ENCODE results near the gene MARVELD3. TPM values are rescaled to one million over a fixed set of nuclear protein-coding genes. Genes with fewer than 3 reads are reported as not detected.

Gene MARVELD3
- total and polyA plus RNA-seq, 2 of the 8 experiments (the other 6 are each of a cell fraction or from before 2014, with no cell fraction given), result 18.0 to 34.8 TPM

GRCh38 chr16:71627731-71628181, 1.8 kb downstream of the MARVELD3 start:
- no peaks in the 10 kb centered on the region for H3K9me3 ChIP-seq (ENCODE audit: insufficient read depth in 2 of 2, low read depth in 1 of 2, low read length in 1 of 2)
- H3K9ac ChIP-seq (replicated peaks in 1 of 4; ENCODE audit: extremely low read depth in 1 of 4, low read depth in 3 of 4, low read length in 3 of 4), result no peak overlapping the region
- H3K23ac ChIP-seq (ENCODE audit: insufficient read length), result no peak overlapping the region
- ChIA-PET CTCF (ENCODE audit: partially characterized antibody) (interaction anchor here (0.6 to 3.2 kb wide), 11 partner anchors 10 to 336 kb away, joined by 3 to 26 read pairs (median 4); no protein-coding TSS in a partner anchor), POLR2A (ENCODE audit: partially characterized antibody) (interaction anchor here (0.5 to 2.1 kb wide), 11 partner anchors 9 to 356 kb away, joined by 3 to 15 read pairs (median 3); partner anchors contain the start of gene AP1G1)
- H3K79me1 ChIP-seq (ENCODE audit: low read depth, low read length), result no peaks in the 10 kb centered on the region; the same call in none of the 2 replicates
- H3K56ac ChIP-seq (replicated peaks; ENCODE audit: insufficient read length, low read depth, low read length), result no peak overlapping the region
- FAIRE-seq (no peak), DNase-seq (ENCODE audit: low read depth in 1 of 2, low spot score in 2 of 2) (no peak)
- no peak overlapping the region for H2BK15ac ChIP-seq (ENCODE audit: low read length)
- peak overlapping the region in 2 of 4 experiments; percentile 86 to 99; a peak in 3 of 8 replicates for H3K4me3 ChIP-seq (ENCODE audit: extremely low read depth in 1 of 4, insufficient read depth in 2 of 4, low read depth in 3 of 4, low read length in 4 of 4)
- no peak overlapping the region for H2BK20ac ChIP-seq (ENCODE audit: low read length)
- no peak overlapping the region for H2BK12ac ChIP-seq (ENCODE audit: low read depth, low read length)
- no peak overlapping the region for H4K8ac ChIP-seq (ENCODE audit: extremely low read depth, insufficient read depth, low read length)
- peaks cover 8% of the 10 kb centered on the region for H3K23me2 ChIP-seq (ENCODE audit: low read depth, low read length)
- H3K27ac ChIP-seq (ENCODE audit: low read depth, low read length), result no peak overlapping the region
- H4K20me1 ChIP-seq (replicated peaks in 1 of 2; ENCODE audit: control insufficient read depth in 1 of 2, insufficient read depth in 2 of 2, low read length in 2 of 2), result no peaks in the 10 kb centered on the region
- H2AK5ac ChIP-seq (ENCODE audit: low read depth, low read length), result no peak overlapping the region
- peaks cover 0 to 12% (median 6%) of the 10 kb centered on the region in 4 experiments; a peak in 6 of 7 replicates for H3K4me1 ChIP-seq (replicated peaks in 1 of 4; ENCODE audit: control insufficient read depth in 3 of 4, insufficient read depth in 4 of 4, low read length in 3 of 4)
- H3K4ac ChIP-seq (replicated peaks; ENCODE audit: insufficient read length, low read depth, low read length), result no peak overlapping the region
- no peak overlapping the region for H3K18ac ChIP-seq (ENCODE audit: extremely low read depth, low read length)
- H3K4me2 ChIP-seq (ENCODE audit: insufficient read depth in 1 of 2, low read depth in 2 of 2, low read length in 2 of 2), result peak overlapping the region; percentile 67 to 75
- H3K36me3 ChIP-seq (ENCODE audit: control insufficient read depth in 2 of 4, insufficient read depth in 4 of 4, low read length in 3 of 4), result peaks cover 2 to 26% (median 12%) of the 10 kb centered on the region in 4 experiments; a peak in 7 of 8 replicates
- WGBS, 2 experiments (ENCODE audit: extremely low coverage in 1 of 2, insufficient coverage in 1 of 2, insufficient read length in 1 of 2, insufficient replicate concordance in 2 of 2, low coverage in 1 of 2, low lambda C conversion rate in 2 of 2, missing lambda C conversion rate in 1 of 2), result 80% methylated on average over 5 of the region's 7 CpGs; no CpG with 5 or more reads in 1 of the 2 experiments
- H2BK5ac ChIP-seq (ENCODE audit: low read depth, low read length), result no peak overlapping the region
- H4K91ac ChIP-seq (replicated peaks; ENCODE audit: insufficient read length, low read length), result no peak overlapping the region
- H2BK120ac ChIP-seq (replicated peaks; ENCODE audit: low read depth, low read length), result no peak overlapping the region
- H3K27me3 ChIP-seq (replicated peaks in 1 of 4; ENCODE audit: control insufficient read depth in 3 of 4, extremely low read depth in 1 of 4, insufficient read depth in 3 of 4, low read length in 3 of 4), result no peaks in the 10 kb centered on the region
- peaks cover 0 to 21% of the 10 kb centered on the region in 2 experiments; a peak in 2 of 4 replicates for H3K79me2 ChIP-seq (ENCODE audit: control insufficient read depth in 1 of 2, insufficient read depth in 2 of 2, low read length in 2 of 2)
- H4K5ac ChIP-seq (ENCODE audit: insufficient read length, low read depth, low read length), result no peak overlapping the region
- H3K14ac ChIP-seq (ENCODE audit: insufficient read length), result no peak overlapping the region
- no peak overlapping the region for H2AFZ ChIP-seq (ENCODE audit: low read length)
- TF ChIP-seq CTCF (IDR thresholded peaks at IDR 0.05; ENCODE audit: control extremely low read depth in 1 of 3, insufficient read depth in 1 of 3, low read depth in 1 of 3, low read length in 3 of 3) (peak in 2 of 3 experiments; percentile 14 to 31; a peak in 2 of 4 replicates), CEBPB (IDR thresholded peaks at IDR 0.05; ENCODE audit: low read depth, low read length) (no peak), BACH1 (IDR thresholded peaks at IDR 0.05; ENCODE audit: low read length) (no peak), RFX5 (IDR thresholded peaks at IDR 0.05; ENCODE audit: borderline replicate concordance, low read depth, low read length) (no peak), ASH2L (IDR thresholded peaks at IDR 0.05; ENCODE audit: low read length) (no peak), POLR2AphosphoS5 (IDR thresholded peaks at IDR 0.05; ENCODE audit: low read depth, low read length) (no peak)
- TF ChIP-seq, protein P1, sequence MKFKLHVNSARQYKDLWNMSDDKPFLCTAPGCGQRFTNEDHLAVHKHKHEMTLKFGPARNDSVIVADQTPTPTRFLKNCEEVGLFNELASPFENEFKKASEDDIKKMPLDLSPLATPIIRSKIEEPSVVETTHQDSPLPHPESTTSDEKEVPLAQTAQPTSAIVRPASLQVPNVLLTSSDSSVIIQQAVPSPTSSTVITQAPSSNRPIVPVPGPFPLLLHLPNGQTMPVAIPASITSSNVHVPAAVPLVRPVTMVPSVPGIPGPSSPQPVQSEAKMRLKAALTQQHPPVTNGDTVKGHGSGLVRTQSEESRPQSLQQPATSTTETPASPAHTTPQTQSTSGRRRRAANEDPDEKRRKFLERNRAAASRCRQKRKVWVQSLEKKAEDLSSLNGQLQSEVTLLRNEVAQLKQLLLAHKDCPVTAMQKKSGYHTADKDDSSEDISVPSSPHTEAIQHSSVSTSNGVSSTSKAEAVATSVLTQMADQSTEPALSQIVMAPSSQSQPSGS (IDR thresholded peaks at IDR 0.05; ENCODE audit: low read length), result no peak
- TF ChIP-seq, protein P2, sequence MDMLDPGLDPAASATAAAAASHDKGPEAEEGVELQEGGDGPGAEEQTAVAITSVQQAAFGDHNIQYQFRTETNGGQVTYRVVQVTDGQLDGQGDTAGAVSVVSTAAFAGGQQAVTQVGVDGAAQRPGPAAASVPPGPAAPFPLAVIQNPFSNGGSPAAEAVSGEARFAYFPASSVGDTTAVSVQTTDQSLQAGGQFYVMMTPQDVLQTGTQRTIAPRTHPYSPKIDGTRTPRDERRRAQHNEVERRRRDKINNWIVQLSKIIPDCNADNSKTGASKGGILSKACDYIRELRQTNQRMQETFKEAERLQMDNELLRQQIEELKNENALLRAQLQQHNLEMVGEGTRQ (IDR thresholded peaks at IDR 0.05; ENCODE audit: low read length), result no peak

Measured in H1 (cell line).